RCC 7860 (cell line): ENCODE measurements around the gene RNF26.
A peak's percentile ranks its signal among the peaks of the same experiment; 100 is the strongest.

Experiments
- DNase-seq: peaks from one replicate; pipeline ENCODE4 v3.0.0-alpha.2; 2015; ENCODE audit warnings: low spot score
- FAIRE-seq: peaks from 2 replicates; lab custom pipeline; 2012; peaks lifted over from hg19 to GRCh38; lab: Jason Lieb, UNC

Gene RNF26

DNA sequence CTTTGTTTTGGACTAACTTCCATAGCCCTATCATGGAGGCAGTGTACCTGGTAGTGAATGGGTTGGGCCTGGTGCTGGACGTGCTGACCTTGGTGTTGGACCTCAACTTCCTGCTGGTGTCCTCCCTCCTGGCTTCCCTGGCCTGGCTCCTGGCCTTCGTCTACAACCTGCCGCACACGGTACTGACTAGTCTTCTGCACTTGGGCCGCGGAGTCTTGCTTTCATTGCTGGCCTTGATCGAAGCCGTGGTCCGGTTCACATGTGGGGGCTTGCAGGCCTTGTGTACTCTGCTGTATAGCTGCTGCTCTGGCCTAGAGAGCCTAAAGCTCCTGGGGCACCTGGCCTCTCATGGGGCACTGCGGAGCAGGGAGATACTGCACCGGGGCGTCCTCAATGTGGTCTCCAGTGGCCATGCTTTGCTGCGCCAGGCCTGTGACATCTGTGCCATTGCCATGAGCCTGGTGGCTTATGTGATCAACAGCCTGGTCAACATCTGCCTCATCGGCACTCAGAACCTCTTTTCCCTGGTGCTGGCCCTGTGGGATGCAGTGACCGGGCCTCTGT is 846 bp downstream of the RNF26 start:
- FAIRE-seq (no peak), DNase-seq (no peak)

- no peak for FAIRE-seq
- no peak for DNase-seq
These were observed 1.6 kb downstream of the RNF26 start for GRCh38 chr11:119335655-119336543.

GRCh38 chr11:119336744-119337469 is 2.6 kb downstream of the RNF26 start:
- DNase-seq: no peak
- FAIRE-seq: no peak

GRCh38 chr11:119337581-119338317 is 3.4 kb downstream of the RNF26 start:
- DNase-seq (peak; percentile 8), FAIRE-seq (no peak)

DNA sequence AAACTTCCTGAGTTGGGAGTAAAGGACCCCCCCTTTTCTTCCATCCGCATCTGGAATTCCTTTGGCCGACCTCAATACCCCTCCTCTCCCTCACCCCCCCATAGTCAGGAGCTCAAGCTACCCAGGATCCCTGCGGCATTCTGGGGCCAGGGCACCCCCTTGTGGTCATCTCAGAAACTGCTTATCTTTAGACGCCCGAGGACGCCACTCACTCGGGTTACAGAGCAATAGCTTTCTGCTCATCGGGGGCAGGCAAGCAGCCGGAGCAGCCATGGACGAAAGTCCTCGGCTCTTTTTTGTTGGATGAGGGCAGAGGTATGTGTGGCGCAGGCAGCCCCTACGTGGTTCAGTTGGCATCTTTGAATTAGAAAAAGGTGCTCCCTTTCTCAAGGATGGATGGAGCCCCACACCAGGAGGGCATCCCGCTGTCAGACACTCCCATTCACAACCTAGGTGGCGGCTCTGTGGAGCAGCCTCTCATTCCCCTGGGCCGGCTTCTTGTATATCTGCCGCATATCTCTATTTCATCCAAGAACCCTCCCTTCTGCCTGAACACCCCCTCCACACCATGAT is 4.1 kb downstream of the RNF26 start:
- no peak for FAIRE-seq
- peak; percentile 33 for DNase-seq

- DNase-seq: no peak
- no peak for FAIRE-seq
These were observed 4.8 kb downstream of the RNF26 start for GRCh38 chr11:119338965-119339588.

GRCh38 chr11:119339589-119340334 is 5.4 kb downstream of the RNF26 start:
- FAIRE-seq: no peak
- DNase-seq: no peak

DNA sequence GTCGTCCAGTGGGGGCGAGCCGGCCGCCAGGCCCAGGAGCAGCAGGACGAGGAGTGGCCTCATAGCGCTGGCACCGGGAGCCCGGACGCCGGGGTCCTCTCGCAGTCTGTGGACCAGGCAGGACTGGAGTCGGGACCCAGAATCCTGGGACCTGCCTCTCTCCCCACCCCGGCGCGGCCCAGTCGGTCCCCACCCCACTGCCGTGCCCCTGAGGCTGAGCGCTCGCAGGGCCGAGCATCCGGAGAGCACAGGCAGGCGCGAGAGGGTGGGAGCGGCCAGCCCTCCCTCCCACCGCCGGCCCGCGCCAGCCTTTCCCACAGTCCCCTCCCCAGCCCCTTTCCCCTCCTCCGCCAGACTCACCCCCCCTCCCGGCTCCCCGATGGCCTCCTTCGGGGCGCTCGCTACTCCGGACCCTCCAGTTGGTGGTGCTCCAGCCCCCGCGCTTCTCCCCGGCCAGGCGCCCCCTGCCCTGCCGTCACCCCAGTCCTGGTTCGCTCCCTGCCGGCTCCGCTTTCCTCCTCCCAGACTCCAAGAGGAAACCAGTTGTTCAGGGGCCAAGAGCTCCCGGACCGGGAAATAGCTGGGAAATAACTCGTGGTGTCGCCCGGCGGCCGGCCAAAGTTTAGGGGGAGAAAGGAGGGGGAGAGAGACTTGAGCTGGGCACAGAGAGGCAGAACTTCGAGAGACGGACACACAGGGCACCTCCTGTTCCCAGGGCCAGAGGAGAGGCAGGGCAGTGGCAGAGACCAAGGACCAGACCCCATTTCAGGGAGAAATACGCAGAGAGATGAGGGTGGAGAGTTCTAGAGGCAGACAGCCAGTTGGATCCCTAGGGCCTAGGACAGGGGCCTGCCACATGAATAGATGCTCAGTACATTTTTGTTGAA is 6.3 kb downstream of the RNF26 start, which contains the start of gene C1QTNF5:
Gene C1QTNF5, minus strand, starts transcription at position 549 of the 887 bp plus-strand sequence. Its CDS starts 486 bp downstream, at position 63.
- no peak for FAIRE-seq
- DNase-seq: no peak

DNA sequence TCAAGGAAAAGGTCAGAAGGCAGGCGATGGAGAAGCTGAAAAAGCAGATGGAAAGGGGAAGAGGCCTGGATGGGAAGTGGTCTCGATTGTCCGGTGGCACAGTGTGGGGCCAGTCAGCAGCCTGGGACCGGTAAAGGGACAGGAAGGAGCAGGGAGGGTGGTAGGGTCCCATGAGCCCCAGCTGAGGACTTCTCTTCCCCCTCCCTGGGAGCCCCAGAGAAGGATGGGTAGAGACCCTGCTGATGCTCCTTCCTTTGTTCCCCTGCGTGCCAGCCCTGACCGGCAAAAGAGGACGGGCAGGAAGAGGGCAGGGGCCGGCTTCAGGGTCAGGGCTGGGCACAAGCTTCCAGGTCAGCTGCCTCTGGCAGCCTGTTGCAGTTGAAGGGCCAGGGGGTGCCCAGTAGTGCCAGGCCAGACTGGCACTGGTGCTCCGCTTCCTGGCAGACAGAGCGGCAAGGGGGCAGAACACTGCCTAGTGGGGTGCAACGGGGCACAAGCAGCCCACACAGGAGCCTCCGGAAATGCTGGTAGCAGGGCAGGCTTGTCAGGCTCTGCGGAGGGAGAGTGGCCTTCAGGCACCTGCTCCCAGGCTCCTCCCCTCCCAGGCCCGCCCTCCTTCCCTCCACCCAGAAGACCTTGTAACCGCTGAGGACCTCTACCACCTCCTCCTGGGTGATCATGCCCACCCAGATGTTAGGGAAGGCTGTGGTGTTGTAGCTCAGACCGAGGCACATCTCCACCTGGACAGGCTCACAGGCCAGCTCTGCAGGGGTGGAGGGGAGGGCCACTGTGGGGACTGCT is 7.1 kb downstream of the RNF26 start:
- FAIRE-seq: no peak
- no peak for DNase-seq

GRCh38 chr11:119342023-119342300 is 7.6 kb downstream of the RNF26 start:
- no peak for DNase-seq
- no peak for FAIRE-seq

DNA sequence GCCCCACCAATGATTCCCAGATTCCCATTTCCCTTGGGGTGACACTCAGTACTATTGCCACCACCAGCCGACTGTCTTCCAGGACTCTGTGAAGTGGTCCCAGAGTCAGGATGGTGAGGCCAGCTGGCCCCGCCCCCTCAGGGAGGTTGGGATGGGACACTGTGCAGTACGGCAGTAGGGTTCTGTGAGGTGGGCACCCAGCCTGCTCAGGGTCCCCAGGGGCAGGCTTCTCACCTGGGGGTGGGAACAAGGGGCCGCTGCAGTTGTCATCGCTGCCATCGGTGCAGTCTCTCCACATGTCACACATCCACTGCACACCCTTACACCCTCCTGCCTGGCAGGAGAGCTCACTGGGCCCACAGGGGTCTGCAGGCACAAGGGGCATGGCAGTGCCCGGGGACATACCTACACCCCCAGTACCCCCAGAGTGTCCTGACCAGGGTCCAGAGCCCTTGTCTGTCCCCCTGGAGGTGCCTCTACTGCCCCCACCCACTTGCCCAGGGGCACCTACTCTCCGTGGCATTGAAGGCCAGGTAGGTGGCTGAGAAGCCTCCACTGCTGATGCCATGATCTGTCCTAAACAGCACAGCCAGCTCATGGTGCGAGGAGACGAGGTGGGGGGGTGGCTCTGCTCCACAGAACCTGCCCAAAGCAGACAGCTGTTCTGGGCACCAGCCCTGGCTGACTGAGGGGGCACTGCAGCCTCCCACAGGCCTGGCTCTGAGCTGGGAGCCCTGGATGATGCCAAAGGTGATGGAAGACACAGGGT is 8.2 kb downstream of the RNF26 start:
- FAIRE-seq (no peak), DNase-seq (no peak)

DNA sequence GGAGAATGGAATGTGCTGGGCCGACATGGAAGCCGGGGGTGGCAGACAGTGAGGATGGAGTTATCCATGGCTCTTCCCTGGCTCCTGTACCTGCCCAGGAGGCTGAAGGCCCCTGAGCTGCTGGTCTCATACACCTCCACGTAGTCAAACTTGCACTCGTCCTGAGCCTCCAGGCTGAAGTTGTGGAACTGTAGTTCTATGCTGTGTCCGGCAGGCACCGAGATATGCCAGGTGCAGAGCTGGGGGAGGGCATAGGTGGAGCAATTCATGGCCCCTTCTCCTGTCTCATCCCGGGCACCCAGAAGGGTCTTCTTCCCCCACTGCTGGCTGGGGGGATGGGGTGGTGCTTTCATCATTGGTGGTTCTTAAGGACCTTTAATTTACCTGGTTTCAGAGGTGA is 9.4 kb downstream of the RNF26 start:
- DNase-seq: no peak

GRCh38 chr11:119344291-119345010 is 10.1 kb downstream of the RNF26 start:
- FAIRE-seq (no peak), DNase-seq (no peak)

More for the DNA sequence above, 9.4 kb downstream of the RNF26 start:
- no peak for FAIRE-seq

- no peak for FAIRE-seq
These were observed 11.4 kb downstream of the RNF26 start for GRCh38 chr11:119345685-119346084.

GRCh38 chr11:119346605-119347004 is 12.3 kb downstream of the RNF26 start, which contains the start of gene MFRP:
TSS of gene MFRP (minus strand) at chr11:119346705. CDS start at chr11:119346513, 192 bp downstream.
- FAIRE-seq: no peak
- no peak for DNase-seq

More at GRCh38 chr11:119345685-119346084, 11.4 kb downstream of the RNF26 start:
- no peak for DNase-seq

DNA sequence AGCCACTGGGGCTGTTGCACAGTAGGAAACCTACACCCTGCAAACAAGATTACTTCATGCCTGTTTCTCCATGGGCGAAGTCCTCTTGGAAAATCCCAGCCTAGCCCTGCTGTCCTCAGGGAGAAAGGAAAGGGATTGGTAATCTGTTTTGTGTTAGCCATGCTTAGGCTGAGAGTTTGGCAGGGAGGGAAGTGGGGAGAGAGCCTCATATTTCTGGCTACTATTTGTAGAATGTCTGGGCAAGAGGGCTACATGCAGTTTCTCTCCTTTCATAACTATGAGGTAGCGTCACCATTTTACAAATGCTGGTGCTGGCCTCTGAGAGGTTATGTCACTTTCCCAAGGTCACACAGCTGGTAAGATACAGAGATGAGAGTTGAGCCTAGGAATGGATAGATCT is 12.9 kb downstream of the RNF26 start:
- no peak for DNase-seq
- no peak for FAIRE-seq
